GM21529 (cell line): ENCODE measurements around the gene KCND2.

Experiments used
- ATAC-seq: cut with Tn5 transposase; IDR thresholded peaks from one replicate; pipeline ENCODE4 v1.9.1; 2021; ENCODE audit not compliant: unreplicated experiment

The KCND2 gene

GRCh38 chr7:120405652-120406051, 132.7 kb downstream of the KCND2 start:
- ATAC-seq = no peak

GRCh38 chr7:120407010-120407409, 134.0 kb downstream of the KCND2 start:
- no peak for ATAC-seq

GRCh38 chr7:120412139-120413050, 139.4 kb downstream of the KCND2 start:
- ATAC-seq = peak; percentile 96

GRCh38 chr7:120413164-120413563, 140.2 kb downstream of the KCND2 start:
- ATAC-seq = no peak

- ATAC-seq = no peak
Measured at GRCh38 chr7:120417244-120417979, 144.4 kb downstream of the KCND2 start.

GRCh38 chr7:120421151-120421651, 148.2 kb downstream of the KCND2 start:
- ATAC-seq = peak; percentile 94

GRCh38 chr7:120431016-120431415, 158.0 kb downstream of the KCND2 start:
- ATAC-seq = peak; percentile 52

- ATAC-seq = peak; percentile 40
Measured at GRCh38 chr7:120436487-120437060, 163.6 kb downstream of the KCND2 start.

- ATAC-seq = peak; percentile 93
Measured at GRCh38 chr7:120441850-120442249, 168.9 kb downstream of the KCND2 start.

GRCh38 chr7:120442838-120443237, 169.9 kb downstream of the KCND2 start:
- peak; percentile 35 for ATAC-seq

GRCh38 chr7:120444650-120445049, 171.7 kb downstream of the KCND2 start:
- ATAC-seq = no peak

GRCh38 chr7:120445276-120445675, 172.3 kb downstream of the KCND2 start:
- ATAC-seq = no peak

GRCh38 chr7:120452665-120453064, 179.7 kb downstream of the KCND2 start:
- no peak for ATAC-seq

- no peak for ATAC-seq
Measured at GRCh38 chr7:120456699-120457098, 183.7 kb downstream of the KCND2 start.

- ATAC-seq = no peak
Measured at GRCh38 chr7:120460949-120461348, 188.0 kb downstream of the KCND2 start.

- ATAC-seq = no peak
Measured at GRCh38 chr7:120462991-120463390, 190.0 kb downstream of the KCND2 start.

- no peak for ATAC-seq
Measured at GRCh38 chr7:120464104-120464503, 191.1 kb downstream of the KCND2 start.

GRCh38 chr7:120467676-120468075, 194.7 kb downstream of the KCND2 start:
- no peak for ATAC-seq

GRCh38 chr7:120468611-120469010, 195.6 kb downstream of the KCND2 start:
- no peak for ATAC-seq

- no peak for ATAC-seq
Measured at GRCh38 chr7:120472892-120473291, 199.9 kb downstream of the KCND2 start.

- no peak for ATAC-seq
Measured at GRCh38 chr7:120473352-120473751, 200.4 kb downstream of the KCND2 start.
